Measurements from ENCODE around the gene TNFRSF4. TPM values are rescaled to one million over a fixed set of nuclear protein-coding genes. Genes with fewer than 3 reads are reported as not detected.
A peak's percentile ranks its signal among the peaks of the same experiment; 100 is the strongest.

Gene TNFRSF4
- total and polyA plus RNA-seq, 2 donors (not counting 1 experiment from before 2014, with no cell fraction given), result 0.63 to 1.8 TPM

DNA sequence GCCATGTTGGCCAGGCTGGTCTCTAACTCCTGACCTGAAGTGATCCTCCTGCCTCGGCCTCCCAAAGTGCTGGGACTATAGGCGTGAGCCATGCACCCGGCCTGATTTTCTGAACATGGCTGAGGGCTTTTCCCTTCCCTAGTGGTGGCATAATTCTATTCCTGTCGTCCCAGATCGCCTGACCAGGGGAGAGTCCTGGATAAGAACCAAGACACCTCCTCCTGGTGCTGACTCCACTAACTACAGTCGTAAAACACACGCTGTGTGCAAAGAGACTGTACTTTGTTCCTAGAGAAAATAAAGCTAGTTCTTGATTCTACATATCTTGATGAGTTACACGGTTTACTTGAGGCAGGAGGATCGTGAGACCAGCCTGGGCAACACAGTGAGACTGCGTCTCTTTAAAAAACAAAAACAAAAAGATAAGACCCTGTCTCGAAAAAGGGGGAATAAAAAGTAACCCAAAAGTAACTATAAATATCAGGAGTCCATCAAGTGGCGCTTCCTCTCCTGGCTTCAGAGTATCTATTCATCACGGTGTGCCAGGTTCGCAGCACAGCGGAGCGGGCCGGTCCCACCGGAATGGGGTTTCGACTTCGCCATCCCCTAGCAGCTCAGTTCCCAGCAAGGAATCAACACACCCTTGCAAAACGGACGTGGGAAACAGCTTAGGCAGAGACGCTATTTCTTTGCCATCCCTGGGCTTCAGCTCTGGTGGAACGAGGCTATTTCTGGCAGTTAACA, 16.9 kb upstream of the TNFRSF4 start:
- no peak for TF ChIP-seq EZH2 (IDR thresholded peaks at IDR 0.05; ENCODE audit: borderline replicate concordance, insufficient read depth, low read depth, low read length, poor library complexity, severe bottlenecking)
- TF ChIP-seq, protein P1, sequence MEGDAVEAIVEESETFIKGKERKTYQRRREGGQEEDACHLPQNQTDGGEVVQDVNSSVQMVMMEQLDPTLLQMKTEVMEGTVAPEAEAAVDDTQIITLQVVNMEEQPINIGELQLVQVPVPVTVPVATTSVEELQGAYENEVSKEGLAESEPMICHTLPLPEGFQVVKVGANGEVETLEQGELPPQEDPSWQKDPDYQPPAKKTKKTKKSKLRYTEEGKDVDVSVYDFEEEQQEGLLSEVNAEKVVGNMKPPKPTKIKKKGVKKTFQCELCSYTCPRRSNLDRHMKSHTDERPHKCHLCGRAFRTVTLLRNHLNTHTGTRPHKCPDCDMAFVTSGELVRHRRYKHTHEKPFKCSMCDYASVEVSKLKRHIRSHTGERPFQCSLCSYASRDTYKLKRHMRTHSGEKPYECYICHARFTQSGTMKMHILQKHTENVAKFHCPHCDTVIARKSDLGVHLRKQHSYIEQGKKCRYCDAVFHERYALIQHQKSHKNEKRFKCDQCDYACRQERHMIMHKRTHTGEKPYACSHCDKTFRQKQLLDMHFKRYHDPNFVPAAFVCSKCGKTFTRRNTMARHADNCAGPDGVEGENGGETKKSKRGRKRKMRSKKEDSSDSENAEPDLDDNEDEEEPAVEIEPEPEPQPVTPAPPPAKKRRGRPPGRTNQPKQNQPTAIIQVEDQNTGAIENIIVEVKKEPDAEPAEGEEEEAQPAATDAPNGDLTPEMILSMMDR (IDR thresholded peaks at IDR 0.05), result no peak
- DNase-seq (no peak), ATAC-seq (ENCODE audit: low read depth) (no peak)
- Histone ChIP-seq H3K27me3 (replicated peaks in 1 of 4; ENCODE audit: control extremely low read depth in 1 of 4, control insufficient read depth in 3 of 4, insufficient read depth in 4 of 4, low read length in 3 of 4) (no peaks in the 10 kb centered on the region), H3K79me2 (ENCODE audit: control insufficient read depth, insufficient read depth, low read length) (peaks cover 81% of the 10 kb centered on the region), H4K20me1 (ENCODE audit: control insufficient read depth, insufficient read depth, low read length, poor library complexity, severe bottlenecking) (peaks cover 76% of the 10 kb centered on the region), H3K27ac (ENCODE audit: low read length in 2 of 2) (peak overlapping the region; percentile 29 to 91), H3K4me2 (replicated peaks; ENCODE audit: low read depth, low read length, poor library complexity, severe bottlenecking) (peak overlapping the region; percentile 92), H3K4me1 (ENCODE audit: control insufficient read depth in 2 of 2, insufficient read depth in 2 of 2, low read length in 2 of 2) (peaks cover 25 to 30% of the 10 kb centered on the region in 2 donors), H3K36me3 (replicated peaks in 1 of 2; ENCODE audit: control extremely low read depth in 1 of 2, control insufficient read depth in 1 of 2, extremely low read depth in 1 of 2, insufficient read depth in 2 of 2, low read length in 1 of 2) (peaks cover 0 to 33% of the 10 kb centered on the region in 2 experiments), H3K4me3 (ENCODE audit: control extremely low read depth in 1 of 5, extremely low read depth in 1 of 5, insufficient read depth in 1 of 5, low read depth in 2 of 5, low read length in 4 of 5) (peak overlapping the region; percentile 86 to 98 (median 90)), H3K9ac (ENCODE audit: low read length) (peak overlapping the region; percentile 96), H3K9me3 (ENCODE audit: control extremely low read depth in 1 of 3, control insufficient read depth in 2 of 3, insufficient read depth in 1 of 3, low read length in 2 of 3) (no peaks in the 10 kb centered on the region), H2AFZ (ENCODE audit: insufficient read depth, low read depth, low read length, poor library complexity, severe bottlenecking) (peak overlapping the region; percentile 86)
- Mint-ChIP-seq H3K9me3 (ENCODE audit: insufficient read depth) (no peaks in the 10 kb centered on the region), H3K4me1 (peaks cover 33% of the 10 kb centered on the region), H3K27ac (peak overlapping the region; percentile 81), H3K27me3 (no peaks in the 10 kb centered on the region), H3K4me3 (peak overlapping the region; percentile 93)
- intact Hi-C loops (cut with micrococcal nuclease), result loop anchor here (5.0 to 10.0 kb wide), 2 partner anchors 76 to 196 kb away; partner anchors contain the start of genes ACAP3 and PUSL1
- POLR2A ChIA-PET, result interaction anchor here (0.7 to 0.9 kb wide), 2 partner anchors 93 to 108 kb away, joined by 3 read pairs; no protein-coding TSS in a partner anchor
- CTCF ChIA-PET, result interaction anchor here (0.6 to 2.3 kb wide), 6 partner anchors 20 to 554 kb away, joined by 3 to 18 read pairs (median 4); no protein-coding TSS in a partner anchor
- WGBS (ENCODE audit: insufficient coverage), result 7% methylated on average over 15 of the region's 24 CpGs

DNA sequence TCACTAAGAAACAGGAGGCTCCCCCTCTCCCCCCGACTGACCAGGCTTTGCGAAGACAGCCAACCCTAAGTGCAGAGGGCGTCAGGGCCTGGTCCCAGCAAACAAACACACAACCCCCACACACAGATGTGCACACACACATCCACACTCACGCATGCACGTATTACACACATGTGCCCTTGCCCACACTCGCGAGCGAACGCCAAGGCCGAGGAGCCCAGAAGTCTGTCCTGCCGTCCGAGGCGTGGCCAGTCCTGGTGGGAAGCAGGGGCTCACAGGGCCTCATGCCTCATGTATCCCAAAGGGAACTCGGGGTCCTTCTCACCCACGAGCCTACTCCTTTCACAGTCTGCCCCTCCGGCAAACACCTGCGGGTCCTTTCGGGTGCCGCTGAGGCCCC, 15.8 kb upstream of the TNFRSF4 start:
- ChIA-PET CTCF (no interaction called here), POLR2A (interaction anchor here (0.6 kb wide), 1 partner anchor 93 kb away, joined by 3 read pairs; no protein-coding TSS in a partner anchor)
- 92% methylated on average over 19 of the region's 19 CpGs for WGBS (ENCODE audit: insufficient coverage)
- Histone ChIP-seq H2AFZ (ENCODE audit: insufficient read depth, low read depth, low read length, poor library complexity, severe bottlenecking) (no peak overlapping the region), H3K9me3 (ENCODE audit: control extremely low read depth in 1 of 3, control insufficient read depth in 2 of 3, insufficient read depth in 1 of 3, low read length in 2 of 3) (no peaks in the 10 kb centered on the region), H3K27me3 (replicated peaks in 1 of 4; ENCODE audit: control extremely low read depth in 1 of 4, control insufficient read depth in 3 of 4, insufficient read depth in 4 of 4, low read length in 3 of 4) (no peaks in the 10 kb centered on the region), H3K9ac (ENCODE audit: low read length) (no peak overlapping the region), H3K4me2 (replicated peaks; ENCODE audit: low read depth, low read length, poor library complexity, severe bottlenecking) (peak overlapping the region; percentile 92), H3K4me3 (ENCODE audit: control extremely low read depth in 1 of 5, extremely low read depth in 1 of 5, insufficient read depth in 1 of 5, low read depth in 2 of 5, low read length in 4 of 5) (no peak overlapping the region), H3K36me3 (replicated peaks in 1 of 2; ENCODE audit: control extremely low read depth in 1 of 2, control insufficient read depth in 1 of 2, extremely low read depth in 1 of 2, insufficient read depth in 2 of 2, low read length in 1 of 2) (peaks cover 0 to 41% of the 10 kb centered on the region in 2 experiments), H4K20me1 (ENCODE audit: control insufficient read depth, insufficient read depth, low read length, poor library complexity, severe bottlenecking) (peaks cover 87% of the 10 kb centered on the region), H3K27ac (ENCODE audit: low read length in 2 of 2) (no peak overlapping the region), H3K4me1 (ENCODE audit: control insufficient read depth in 2 of 2, insufficient read depth in 2 of 2, low read length in 2 of 2) (peaks cover 25 to 30% of the 10 kb centered on the region in 2 donors), H3K79me2 (ENCODE audit: control insufficient read depth, insufficient read depth, low read length) (peaks cover 92% of the 10 kb centered on the region)
- Mint-ChIP-seq H3K27ac (no peak overlapping the region), H3K4me3 (peak overlapping the region; percentile 59), H3K9me3 (ENCODE audit: insufficient read depth) (no peaks in the 10 kb centered on the region), H3K4me1 (peaks cover 36% of the 10 kb centered on the region), H3K27me3 (no peaks in the 10 kb centered on the region)
- intact Hi-C loops (cut with micrococcal nuclease), result loop anchor here (5.0 to 10.0 kb wide), 2 partner anchors 78 to 195 kb away; partner anchors contain the start of genes ACAP3 and PUSL1
- no peak for TF ChIP-seq EZH2 (IDR thresholded peaks at IDR 0.05; ENCODE audit: borderline replicate concordance, insufficient read depth, low read depth, low read length, poor library complexity, severe bottlenecking)
- TF ChIP-seq, protein P1 (IDR thresholded peaks at IDR 0.05), result no peak
- ATAC-seq (ENCODE audit: low read depth) (no peak), DNase-seq (no peak)
